ENCODE results near the gene LRRN4CL.

- TF ChIP-seq CTCF (IDR thresholded peaks at IDR 0.05) (no peak), POLR2A (IDR thresholded peaks at IDR 0.05) (no peak)
These were observed 839 bp downstream of the LRRN4CL start for GRCh38 chr11:62688491-62688890.
